DMS53 (cell line): ENCODE data around the gene ARL17B.
"Not testable (repeated sequence)": the region's sequence is repeated elsewhere in the genome, so short reads cannot be mapped to it uniquely, and the experiment has no call there.

Experiments
- DNase-seq: peaks from one replicate; lab custom pipeline; 2025; lab: John Stamatoyannopoulos, UW

ARL17B gene

GRCh38 chr17:46290906-46291546 is 70.5 kb downstream of the ARL17B start:
- not testable (repeated sequence) for DNase-seq

- DNase-seq = peak; percentile 28
Observed at GRCh38 chr17:46287587-46287986, 74.0 kb downstream of the ARL17B start.

- DNase-seq = peak; percentile 96
Observed at GRCh38 chr17:46286764-46287221, 74.8 kb downstream of the ARL17B start.

GRCh38 chr17:46285500-46285899 is 76.1 kb downstream of the ARL17B start:
- DNase-seq = not testable (repeated sequence)

- not testable (repeated sequence) for DNase-seq
Observed at GRCh38 chr17:46284467-46284866, 77.1 kb downstream of the ARL17B start.

GRCh38 chr17:46282635-46283034 is 78.9 kb downstream of the ARL17B start:
- DNase-seq = not testable (repeated sequence)

- DNase-seq = not testable (repeated sequence)
Observed at GRCh38 chr17:46281336-46281735, 80.2 kb downstream of the ARL17B start.

- peak; percentile 75 for DNase-seq
Observed at GRCh38 chr17:46276728-46277479, 84.7 kb downstream of the ARL17B start.

GRCh38 chr17:46274238-46274637 is 87.3 kb downstream of the ARL17B start:
- DNase-seq = no peak

- no peak for DNase-seq
Observed at GRCh38 chr17:46273541-46274236, 87.9 kb downstream of the ARL17B start.

GRCh38 chr17:46270032-46270431 is 91.5 kb downstream of the ARL17B start:
- peak; percentile 48 for DNase-seq

- DNase-seq = peak; percentile 99
Observed at GRCh38 chr17:46266656-46267544, 94.7 kb downstream of the ARL17B start.

- DNase-seq = peak; percentile 75
Observed at GRCh38 chr17:46266063-46266655, 95.4 kb downstream of the ARL17B start.

- peak; percentile 84 for DNase-seq
Observed at GRCh38 chr17:46264456-46265198, 96.9 kb downstream of the ARL17B start.

GRCh38 chr17:46262271-46262670 is 99.3 kb downstream of the ARL17B start:
- peak; percentile 30 for DNase-seq

- peak; percentile 85 for DNase-seq
Observed at GRCh38 chr17:46259845-46260661, 101.5 kb downstream of the ARL17B start.

- DNase-seq = not testable (repeated sequence)
Observed at GRCh38 chr17:46256369-46256768, 105.2 kb downstream of the ARL17B start.

- DNase-seq = not testable (repeated sequence)
Observed at GRCh38 chr17:46254215-46254614, 107.4 kb downstream of the ARL17B start.

- peak; percentile 93 for DNase-seq
Observed at GRCh38 chr17:46253722-46254121, 107.8 kb downstream of the ARL17B start.

- DNase-seq = not testable (repeated sequence)
Observed at GRCh38 chr17:46252804-46253203, 108.8 kb downstream of the ARL17B start.
